ENCODE measurements around the gene PKD1L1. TPM values are rescaled to one million over a fixed set of nuclear protein-coding genes. Genes with fewer than 3 reads are reported as not detected.

PKD1L1 gene
- total RNA-seq, 1 donor = under 0.01 TPM

DNA sequence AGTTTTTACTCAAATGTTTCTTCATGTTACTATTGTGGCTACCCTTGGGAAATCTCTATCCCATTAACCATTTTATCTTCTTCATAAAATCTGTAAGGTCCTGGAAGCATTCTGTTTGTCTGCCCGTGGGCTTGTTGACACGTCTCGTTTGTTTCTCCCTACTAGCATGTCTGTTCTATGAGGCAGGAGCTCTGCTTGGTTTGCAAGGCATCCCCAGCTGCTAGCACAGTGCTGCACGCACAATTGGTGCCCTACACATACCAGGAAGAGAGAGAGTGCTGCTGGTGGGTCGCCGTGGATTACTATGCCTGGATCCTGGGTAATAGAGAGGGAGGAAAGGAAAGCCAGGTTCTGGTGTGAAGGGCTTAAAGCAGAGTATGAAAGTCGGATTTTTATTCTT is 200.2 kb downstream of the PKD1L1 start:
- no peak overlapping the region for H3K4me3 ChIP-seq (ENCODE audit: low read depth, low read length)
- TF ChIP-seq, protein P1, sequence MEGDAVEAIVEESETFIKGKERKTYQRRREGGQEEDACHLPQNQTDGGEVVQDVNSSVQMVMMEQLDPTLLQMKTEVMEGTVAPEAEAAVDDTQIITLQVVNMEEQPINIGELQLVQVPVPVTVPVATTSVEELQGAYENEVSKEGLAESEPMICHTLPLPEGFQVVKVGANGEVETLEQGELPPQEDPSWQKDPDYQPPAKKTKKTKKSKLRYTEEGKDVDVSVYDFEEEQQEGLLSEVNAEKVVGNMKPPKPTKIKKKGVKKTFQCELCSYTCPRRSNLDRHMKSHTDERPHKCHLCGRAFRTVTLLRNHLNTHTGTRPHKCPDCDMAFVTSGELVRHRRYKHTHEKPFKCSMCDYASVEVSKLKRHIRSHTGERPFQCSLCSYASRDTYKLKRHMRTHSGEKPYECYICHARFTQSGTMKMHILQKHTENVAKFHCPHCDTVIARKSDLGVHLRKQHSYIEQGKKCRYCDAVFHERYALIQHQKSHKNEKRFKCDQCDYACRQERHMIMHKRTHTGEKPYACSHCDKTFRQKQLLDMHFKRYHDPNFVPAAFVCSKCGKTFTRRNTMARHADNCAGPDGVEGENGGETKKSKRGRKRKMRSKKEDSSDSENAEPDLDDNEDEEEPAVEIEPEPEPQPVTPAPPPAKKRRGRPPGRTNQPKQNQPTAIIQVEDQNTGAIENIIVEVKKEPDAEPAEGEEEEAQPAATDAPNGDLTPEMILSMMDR (IDR thresholded peaks at IDR 0.05; ENCODE audit: insufficient read depth, low read length) = no peak
- DNase-seq (ENCODE audit: low read depth) = no peak

DNA sequence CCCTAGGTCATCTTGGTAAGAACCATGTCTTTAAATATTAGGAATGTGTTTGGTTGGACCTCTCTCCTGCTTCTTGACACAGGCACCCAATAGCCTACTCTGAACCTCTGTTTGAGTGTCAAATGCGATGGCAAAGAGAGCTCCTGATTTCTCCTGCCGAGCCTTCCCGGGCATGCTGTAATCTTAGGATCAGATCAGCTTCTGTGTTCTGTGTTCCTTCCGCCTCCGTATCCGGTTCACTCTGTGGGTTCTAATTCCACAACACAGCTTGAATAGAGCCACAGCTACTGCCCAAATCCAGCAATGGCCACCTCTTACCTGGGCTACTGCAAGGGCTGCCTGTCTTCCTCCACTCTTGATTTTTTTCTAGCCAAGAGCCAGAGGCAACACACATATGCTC is 201.1 kb downstream of the PKD1L1 start:
- H3K4me3 ChIP-seq (ENCODE audit: low read depth, low read length) = no peak overlapping the region
- TF ChIP-seq, protein P1 (IDR thresholded peaks at IDR 0.05; ENCODE audit: insufficient read depth, low read length) = no peak
- DNase-seq (ENCODE audit: low read depth) = no peak

DNA sequence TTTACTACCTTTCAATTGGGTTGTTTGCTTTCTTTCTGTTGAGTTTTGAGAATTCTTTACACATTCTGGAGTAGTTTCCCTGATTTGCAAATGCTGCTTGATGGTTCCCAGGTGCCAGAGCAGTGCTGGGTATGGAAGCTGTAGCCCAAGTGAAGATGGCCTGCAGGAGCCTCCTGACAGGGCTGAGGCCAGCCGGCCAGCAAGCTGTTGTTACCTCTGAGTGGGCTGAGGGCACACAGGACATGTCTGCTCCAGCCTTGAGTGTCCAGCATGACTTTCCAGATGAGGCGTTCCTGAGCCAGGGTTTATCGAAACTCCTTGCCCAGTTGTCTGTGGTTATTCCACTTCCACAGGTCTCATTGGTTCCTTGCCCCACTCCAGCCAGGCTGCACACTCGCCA is 201.8 kb downstream of the PKD1L1 start:
- TF ChIP-seq, protein P1 (IDR thresholded peaks at IDR 0.05; ENCODE audit: insufficient read depth, low read length) = no peak
- no peak for DNase-seq (ENCODE audit: low read depth)
- no peak overlapping the region for H3K4me3 ChIP-seq (ENCODE audit: low read depth, low read length)

DNA sequence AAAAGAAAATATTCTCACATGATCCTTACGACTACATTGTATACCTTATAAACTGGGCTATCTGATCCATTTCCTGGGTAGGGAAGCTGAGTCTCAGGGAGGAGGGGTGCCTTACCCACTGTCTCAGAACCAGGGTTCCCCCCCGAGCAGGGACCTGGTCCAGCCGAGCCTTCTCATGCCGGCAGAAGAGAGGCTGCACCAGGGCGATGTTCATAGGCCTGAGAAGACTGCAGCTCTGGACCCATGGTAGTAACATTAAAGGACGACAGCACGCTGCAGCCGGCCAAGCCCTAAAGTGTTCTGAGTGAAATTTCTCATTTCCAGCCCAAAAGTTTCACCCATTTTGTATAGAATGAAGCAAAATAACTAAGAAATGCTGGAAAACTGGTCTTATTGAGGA is 203.4 kb downstream of the PKD1L1 start:
- TF ChIP-seq, protein P1 (IDR thresholded peaks at IDR 0.05; ENCODE audit: insufficient read depth, low read length) = no peak
- H3K4me3 ChIP-seq (ENCODE audit: low read depth, low read length) = no peak overlapping the region
- DNase-seq (ENCODE audit: low read depth) = no peak

DNA sequence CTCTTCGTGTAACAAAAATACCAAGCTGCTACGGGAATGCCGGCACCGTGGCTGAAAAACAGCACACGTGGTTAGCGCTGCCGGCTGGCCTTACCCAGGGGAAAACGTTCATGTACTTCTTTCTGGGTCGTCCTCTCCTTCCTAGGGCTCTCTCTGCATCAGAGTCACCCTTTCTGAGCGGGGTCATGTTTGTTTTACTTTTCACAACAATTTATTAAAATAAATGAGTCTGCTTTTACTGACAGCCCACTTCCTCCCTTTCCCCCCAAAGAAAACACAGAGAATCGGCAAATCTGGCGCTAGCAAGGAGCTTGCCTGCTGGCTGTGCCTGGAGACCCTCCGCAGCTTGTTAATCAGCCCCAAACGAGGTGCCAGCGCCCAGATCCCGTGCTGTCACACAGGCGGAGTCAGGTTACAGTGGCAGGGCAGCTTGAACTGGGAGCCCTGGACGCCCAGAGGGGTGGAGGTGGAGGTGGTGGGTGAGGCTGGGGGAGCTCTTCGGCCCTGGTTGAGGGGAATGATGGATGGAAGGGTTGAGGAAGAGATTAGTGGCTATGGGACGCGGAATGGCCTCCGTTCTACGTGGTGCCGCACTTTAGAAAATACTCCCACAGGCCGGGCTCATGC is 204.2 kb downstream of the PKD1L1 start:
- TF ChIP-seq, protein P1 (IDR thresholded peaks at IDR 0.05; ENCODE audit: insufficient read depth, low read length) = no peak
- no peak for DNase-seq (ENCODE audit: low read depth)
- H3K4me3 ChIP-seq (ENCODE audit: low read depth, low read length) = no peak overlapping the region

DNA sequence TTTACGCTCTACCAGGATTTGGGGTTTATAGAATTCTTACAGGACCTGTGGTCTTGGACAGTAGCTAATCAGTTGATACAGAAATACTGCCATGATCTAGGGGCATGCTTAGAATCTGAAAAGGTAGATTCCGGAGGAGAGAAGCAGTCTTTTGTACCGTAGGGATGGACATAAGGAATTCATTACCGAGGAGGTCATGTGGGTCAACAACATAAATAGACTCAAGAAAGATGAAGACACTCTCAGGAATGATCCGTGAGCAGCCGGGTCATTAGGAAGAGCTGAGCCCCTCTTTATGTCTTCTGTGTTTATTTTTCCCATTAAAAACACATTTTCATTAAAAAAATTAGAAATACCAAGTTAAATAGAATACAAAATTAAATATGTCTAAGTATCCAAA is 206.3 kb downstream of the PKD1L1 start:
- no peak for DNase-seq (ENCODE audit: low read depth)
- TF ChIP-seq, protein P1 (IDR thresholded peaks at IDR 0.05; ENCODE audit: insufficient read depth, low read length) = no peak
- no peak overlapping the region for H3K4me3 ChIP-seq (ENCODE audit: low read depth, low read length)

DNA sequence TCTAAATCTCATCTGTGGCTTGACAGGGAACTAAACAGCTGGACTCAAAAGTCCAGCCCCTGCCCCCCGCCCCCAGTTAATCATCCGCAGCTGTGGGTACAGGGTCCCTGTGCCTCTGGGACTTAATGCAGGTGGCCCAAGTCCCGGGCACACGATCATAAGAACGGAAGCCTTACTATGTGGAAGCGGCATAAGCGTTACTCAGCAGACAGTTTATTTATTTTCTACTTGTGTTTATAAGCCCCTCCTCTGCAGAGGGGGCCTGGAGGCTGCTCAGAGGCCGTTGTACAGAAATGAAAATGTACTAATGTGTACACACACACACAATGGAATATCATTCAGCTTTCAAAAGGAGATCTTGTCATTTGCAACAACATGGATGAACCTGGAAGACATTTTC is 208.4 kb downstream of the PKD1L1 start:
- no peak for DNase-seq (ENCODE audit: low read depth)
- no peak overlapping the region for H3K4me3 ChIP-seq (ENCODE audit: low read depth, low read length)
- TF ChIP-seq, protein P1 (IDR thresholded peaks at IDR 0.05; ENCODE audit: insufficient read depth, low read length) = no peak

Measured in fibroblast of the aortic adventitia (primary cell).